Ascending aorta (tissue), 2 donors: ENCODE measurements around the gene TWSG1. TPM values are rescaled to one million over a fixed set of nuclear protein-coding genes. Genes with fewer than 3 reads are reported as not detected.

Experiments used
- DNase-seq, 2 donors: peaks; one replicate each; pipeline ENCODE4 v3.0.0-alpha.2; 2019; ENCODE audit warnings: low spot score in 2 of 2
- H3K27ac ChIP-seq, 2 donors: fragments of 200-600 bp; sonication (generic); one replicate each; pipeline ENCODE4 v1.5.1; 2016 to 2017; ENCODE audit warnings: mild to moderate bottlenecking in 1 of 2
- H3K27me3 ChIP-seq: fragments of 200-600 bp; sonication (generic); one replicate; pipeline ENCODE4 v1.5.1; 2017
- H3K36me3 ChIP-seq, 2 donors: fragments of 200-600 bp; sonication (generic); one replicate each; pipeline ENCODE4 v1.5.1; 2016
- H3K4me1 ChIP-seq, 2 donors: fragments of 200-600 bp; sonication (generic); one replicate each; pipeline ENCODE4 v1.5.1; 2016 to 2017; ENCODE audit warnings: mild to moderate bottlenecking in 1 of 2
- H3K4me3 ChIP-seq, 2 donors: fragments of 200-600 bp; sonication (generic); one replicate each; pipeline ENCODE4 v1.5.1; 2016 to 2017; ENCODE audit warnings: mild to moderate bottlenecking in 1 of 2
- H3K9me3 ChIP-seq, 2 donors: fragments of 200-600 bp; sonication (generic); one replicate each; pipeline ENCODE4 v1.5.1; 2016
- intact Hi-C: fragments of 100-400 bp; cut with DNase I; formaldehyde crosslinking; loops from one replicate; pipeline ENCODE4 v1.15.1; 2023
- total RNA-seq: library from RNA; depleted of rRNA; stranded (reverse); fragments of >200 nt; gene quantifications from one replicate; pipeline ENCODE4 v1.1.0, GENCODE V29; 2016
- TF ChIP-seq, protein P1 (sequence below), 3 experiments: fragments of 200-600 bp in 2 of 3; fragments of 450-650 bp in 1 of 3; sonication (generic) in 2 of 3; IDR thresholded peaks; one replicate each; pipeline ENCODE4 v1.5.1; 2016 to 2019; ENCODE audit warnings: antibody characterized with exemption in 3 of 3, mild to moderate bottlenecking in 1 of 3, moderate library complexity in 1 of 3

Gene TWSG1
- total RNA-seq, 1 donor from 2014 or later: 25.0 TPM

DNA sequence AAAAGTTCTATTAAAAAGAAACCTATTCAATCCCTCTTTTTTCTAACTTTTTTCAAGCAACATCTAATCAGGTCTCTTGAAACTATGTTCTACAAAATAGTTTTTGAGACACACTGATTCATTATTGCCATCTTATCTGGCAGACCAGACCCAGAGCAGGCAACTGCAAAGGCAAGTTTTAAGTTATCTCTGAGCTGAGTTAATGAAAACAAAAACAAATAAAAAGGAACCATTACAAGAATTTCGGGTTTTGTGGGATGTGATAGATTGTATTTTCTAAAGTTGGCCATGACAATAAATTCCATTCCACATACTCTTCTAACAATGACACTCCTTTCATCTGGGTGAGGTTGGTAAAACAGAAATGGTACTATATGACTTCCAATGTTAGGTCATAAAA lies 15.2 kb upstream of the TWSG1 start:
- no peaks in the 10 kb centered on the region for H3K4me1 ChIP-seq
- TF ChIP-seq, protein P1, sequence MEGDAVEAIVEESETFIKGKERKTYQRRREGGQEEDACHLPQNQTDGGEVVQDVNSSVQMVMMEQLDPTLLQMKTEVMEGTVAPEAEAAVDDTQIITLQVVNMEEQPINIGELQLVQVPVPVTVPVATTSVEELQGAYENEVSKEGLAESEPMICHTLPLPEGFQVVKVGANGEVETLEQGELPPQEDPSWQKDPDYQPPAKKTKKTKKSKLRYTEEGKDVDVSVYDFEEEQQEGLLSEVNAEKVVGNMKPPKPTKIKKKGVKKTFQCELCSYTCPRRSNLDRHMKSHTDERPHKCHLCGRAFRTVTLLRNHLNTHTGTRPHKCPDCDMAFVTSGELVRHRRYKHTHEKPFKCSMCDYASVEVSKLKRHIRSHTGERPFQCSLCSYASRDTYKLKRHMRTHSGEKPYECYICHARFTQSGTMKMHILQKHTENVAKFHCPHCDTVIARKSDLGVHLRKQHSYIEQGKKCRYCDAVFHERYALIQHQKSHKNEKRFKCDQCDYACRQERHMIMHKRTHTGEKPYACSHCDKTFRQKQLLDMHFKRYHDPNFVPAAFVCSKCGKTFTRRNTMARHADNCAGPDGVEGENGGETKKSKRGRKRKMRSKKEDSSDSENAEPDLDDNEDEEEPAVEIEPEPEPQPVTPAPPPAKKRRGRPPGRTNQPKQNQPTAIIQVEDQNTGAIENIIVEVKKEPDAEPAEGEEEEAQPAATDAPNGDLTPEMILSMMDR (IDR thresholded peaks at IDR 0.05): no peak
- no peak overlapping the region for H3K27ac ChIP-seq
- H3K27me3 ChIP-seq: no peaks in the 10 kb centered on the region
- no peak overlapping the region for H3K4me3 ChIP-seq
- DNase-seq: no peak
- intact Hi-C loops: no loop called here
- no peaks in the 10 kb centered on the region for H3K9me3 ChIP-seq
- H3K36me3 ChIP-seq: no peaks in the 10 kb centered on the region

DNA sequence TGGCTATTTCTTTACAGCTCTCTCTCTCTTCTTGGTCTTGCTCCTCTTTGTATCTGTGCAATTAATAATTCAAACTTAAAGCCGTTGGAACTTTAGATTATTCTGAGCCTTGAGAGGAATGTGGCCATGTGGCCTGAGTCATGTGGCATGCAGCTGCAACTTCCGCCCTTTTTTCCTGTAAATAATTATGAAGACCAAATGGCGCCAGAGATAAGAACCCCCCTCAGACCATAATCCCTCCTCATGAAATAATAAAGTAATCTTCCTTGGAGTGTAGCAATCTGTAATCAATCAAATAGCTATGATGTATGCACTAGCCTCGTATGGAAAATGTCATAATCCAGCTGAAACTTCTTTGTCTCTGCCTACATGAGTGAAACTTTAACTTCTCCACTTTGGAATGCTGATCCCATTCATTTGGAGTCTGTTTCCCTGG lies 13.5 kb upstream of the TWSG1 start:
- H3K4me1 ChIP-seq: no peaks in the 10 kb centered on the region
- DNase-seq: no peak
- H3K4me3 ChIP-seq: no peak overlapping the region
- intact Hi-C loops: no loop called here
- H3K27ac ChIP-seq: no peak overlapping the region
- H3K27me3 ChIP-seq: no peaks in the 10 kb centered on the region
- no peaks in the 10 kb centered on the region for H3K36me3 ChIP-seq
- H3K9me3 ChIP-seq: no peaks in the 10 kb centered on the region
- TF ChIP-seq, protein P1 (IDR thresholded peaks at IDR 0.05): no peak

DNA sequence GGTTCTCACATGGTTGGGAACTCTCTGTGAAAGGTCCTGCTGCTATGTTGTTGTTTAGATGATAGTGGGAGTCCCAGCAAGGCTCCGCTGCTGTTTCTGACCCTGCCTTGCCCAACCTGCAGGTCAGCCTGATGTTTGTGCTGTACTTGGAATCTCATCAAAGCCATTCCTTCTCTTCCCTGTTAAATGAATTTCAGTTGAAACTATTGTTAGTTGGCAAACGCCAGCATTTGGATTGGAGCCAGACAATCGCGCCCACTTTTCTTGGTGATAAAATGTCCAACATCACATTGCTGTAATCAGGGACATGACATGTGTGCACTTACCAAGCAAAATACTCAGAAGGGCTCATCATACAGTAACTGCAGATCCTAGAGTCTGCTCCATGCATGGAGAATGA lies 12.8 kb upstream of the TWSG1 start:
- Histone ChIP-seq H3K27ac (no peak overlapping the region), H3K27me3 (no peaks in the 10 kb centered on the region), H3K9me3 (no peaks in the 10 kb centered on the region), H3K36me3 (no peaks in the 10 kb centered on the region), H3K4me1 (no peaks in the 10 kb centered on the region), H3K4me3 (no peak overlapping the region)
- DNase-seq: no peak
- TF ChIP-seq, protein P1 (IDR thresholded peaks at IDR 0.05): no peak
- intact Hi-C loops: no loop called here

DNA sequence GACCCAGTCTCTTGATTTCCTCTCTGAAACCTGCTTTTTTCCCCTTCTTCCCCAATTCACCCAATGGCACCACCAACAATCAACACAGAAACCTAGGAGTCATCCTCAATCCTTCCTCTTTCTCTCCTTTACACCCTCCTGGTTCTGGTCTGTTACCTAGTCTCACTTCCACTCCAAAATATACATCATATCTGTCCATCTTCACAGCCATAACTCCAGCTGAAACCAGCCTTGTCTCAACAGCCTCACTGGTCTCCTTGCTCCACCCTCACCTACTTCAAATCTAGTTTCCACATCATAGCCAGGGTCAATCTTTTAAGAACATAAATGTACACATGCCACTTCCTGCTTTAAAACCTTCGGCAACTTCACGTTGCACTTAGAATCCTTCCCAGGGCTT lies 11.8 kb upstream of the TWSG1 start:
- no peaks in the 10 kb centered on the region for H3K36me3 ChIP-seq
- TF ChIP-seq, protein P1 (IDR thresholded peaks at IDR 0.05): no peak
- DNase-seq: no peak
- no peak overlapping the region for H3K27ac ChIP-seq
- H3K9me3 ChIP-seq: no peaks in the 10 kb centered on the region
- intact Hi-C loops: no loop called here
- no peaks in the 10 kb centered on the region for H3K4me1 ChIP-seq
- no peak overlapping the region for H3K4me3 ChIP-seq
- H3K27me3 ChIP-seq: no peaks in the 10 kb centered on the region

DNA sequence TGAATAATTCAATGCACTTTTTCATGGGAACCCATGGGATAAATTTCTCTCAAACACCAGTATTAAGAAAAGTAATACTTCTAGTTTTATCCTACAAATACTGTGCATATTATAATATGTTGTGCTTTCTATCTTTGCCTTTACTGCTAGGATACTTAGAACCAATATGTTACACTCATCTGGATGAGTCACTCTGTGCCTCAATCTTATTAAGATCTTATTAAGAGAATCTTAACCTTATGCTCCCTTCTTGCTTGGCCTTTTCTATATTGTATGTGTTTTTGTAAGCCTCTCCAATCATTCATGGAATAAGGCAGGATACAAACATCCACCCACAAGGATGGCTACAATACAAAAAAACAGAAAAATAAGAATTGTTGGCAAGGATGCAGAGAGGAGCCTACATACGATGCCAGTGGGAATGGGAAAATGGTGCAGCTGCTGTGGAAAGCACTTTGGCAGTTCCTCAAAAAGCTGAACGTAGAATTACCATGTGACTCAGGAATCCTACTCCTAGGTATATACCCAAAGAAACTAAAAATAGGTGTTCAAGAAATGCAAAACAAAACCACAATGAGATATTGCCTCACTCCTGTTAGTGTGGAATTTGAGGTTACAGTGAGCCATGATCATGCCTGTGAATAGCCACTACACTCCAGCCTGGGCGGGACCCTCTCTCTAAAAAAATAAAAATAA lies 10.7 kb upstream of the TWSG1 start:
- DNase-seq: no peak
- intact Hi-C loops: no loop called here
- Histone ChIP-seq H3K36me3 (no peaks in the 10 kb centered on the region), H3K27me3 (no peaks in the 10 kb centered on the region), H3K4me3 (no peak overlapping the region), H3K4me1 (no peaks in the 10 kb centered on the region), H3K27ac (no peak overlapping the region), H3K9me3 (peaks cover 0 to 9% of the 10 kb centered on the region in 2 donors)
- TF ChIP-seq, protein P1 (IDR thresholded peaks at IDR 0.05): no peak

DNA sequence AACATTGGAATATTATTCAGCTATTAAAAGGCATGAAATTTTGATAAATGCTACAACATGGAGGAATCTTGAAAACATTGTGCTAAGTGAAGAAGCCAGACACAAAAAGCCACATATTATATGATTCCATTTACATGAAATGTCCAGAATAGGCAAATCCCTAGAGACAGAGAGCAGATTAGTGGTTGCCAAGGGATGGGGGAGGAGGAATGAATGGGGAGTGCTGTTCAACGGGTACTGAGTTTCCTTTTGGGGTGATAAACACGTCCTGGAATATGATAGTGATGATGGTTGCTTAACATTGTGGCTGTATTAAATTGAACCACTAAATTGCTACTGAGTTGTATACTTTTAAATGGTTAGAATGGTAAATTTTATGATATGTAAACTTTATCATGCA lies 8.9 kb upstream of the TWSG1 start:
- intact Hi-C loops: no loop called here
- no peak overlapping the region for H3K4me3 ChIP-seq
- no peaks in the 10 kb centered on the region for H3K4me1 ChIP-seq
- no peak overlapping the region for H3K27ac ChIP-seq
- H3K9me3 ChIP-seq: peaks cover 0 to 9% of the 10 kb centered on the region in 2 donors
- H3K27me3 ChIP-seq: no peaks in the 10 kb centered on the region
- DNase-seq: no peak
- TF ChIP-seq, protein P1 (IDR thresholded peaks at IDR 0.05): no peak
- H3K36me3 ChIP-seq: no peaks in the 10 kb centered on the region
